Measurements from ENCODE around the gene NDUFB4.
"Not testable (repeated sequence)": the region's sequence is repeated elsewhere in the genome, so short reads cannot be mapped to it uniquely, and the experiment has no call there.

NDUFB4 gene

DNA sequence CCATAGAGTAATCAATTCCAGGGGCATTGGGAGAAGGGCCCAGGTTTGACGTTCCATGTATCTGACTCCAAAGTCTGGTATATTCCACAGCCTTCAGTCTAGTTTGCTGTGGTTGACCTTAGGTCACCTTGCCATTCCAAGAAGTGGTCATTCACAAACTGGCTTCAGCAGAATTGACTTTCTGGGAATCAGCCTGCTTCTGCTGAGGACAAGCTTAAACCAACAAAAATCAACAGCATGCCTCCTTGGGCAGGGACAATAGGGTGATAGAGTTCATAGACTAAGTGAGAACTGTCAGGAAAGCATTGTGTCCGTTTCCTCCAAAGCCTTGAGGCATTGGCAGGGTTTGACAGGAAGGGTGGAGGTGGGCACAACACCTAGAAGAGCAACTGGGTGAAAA lies 24.1 kb upstream of the NDUFB4 start:
- no peak for DNase-seq

DNA sequence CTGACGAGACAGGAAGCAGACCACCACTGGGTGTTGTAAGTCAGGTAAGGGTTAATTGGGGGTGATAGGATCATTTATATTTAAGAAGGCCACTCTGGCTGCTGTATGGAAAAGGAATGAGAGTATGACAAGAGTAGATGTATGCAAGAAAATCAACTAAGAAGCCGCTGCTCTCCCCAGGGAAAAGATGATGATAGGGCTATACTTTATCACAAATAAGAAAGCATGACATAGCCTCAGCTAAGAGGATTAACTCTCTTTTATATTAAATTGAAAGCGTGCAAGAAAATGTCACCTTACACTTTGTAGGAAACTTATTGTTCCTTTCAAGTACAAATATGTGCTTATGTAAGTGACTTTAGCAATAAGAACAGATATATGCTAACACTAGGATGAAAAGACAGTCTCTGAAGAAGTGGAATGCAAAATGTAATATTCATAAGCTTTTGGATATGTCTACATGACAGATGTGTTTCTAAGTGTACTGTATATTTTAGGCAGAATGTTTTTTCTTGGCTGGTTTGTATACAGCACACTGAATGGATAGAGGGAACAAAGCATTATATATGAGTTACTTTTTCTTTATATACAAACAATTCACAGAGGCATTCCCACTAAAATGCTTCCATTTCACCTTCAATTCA lies 8.7 kb upstream of the NDUFB4 start:
- DNase-seq: no peak

DNA sequence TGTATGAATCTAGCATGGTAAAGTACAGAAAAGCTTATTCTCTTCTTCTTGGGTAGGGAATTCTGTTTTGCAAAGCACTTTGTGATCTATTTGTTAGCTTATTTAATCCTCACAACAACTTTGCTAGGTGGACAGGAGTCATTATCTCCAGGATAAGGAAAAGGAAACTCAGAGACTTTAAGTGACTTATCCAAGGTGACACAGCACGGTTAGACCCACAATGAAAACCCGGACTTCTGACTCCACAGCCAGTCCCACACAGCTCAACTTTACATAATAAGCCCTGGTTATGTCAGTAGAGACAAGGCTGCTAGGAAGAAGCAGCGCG lies 384 bp upstream of the NDUFB4 start:
- DNase-seq: no peak

DNA sequence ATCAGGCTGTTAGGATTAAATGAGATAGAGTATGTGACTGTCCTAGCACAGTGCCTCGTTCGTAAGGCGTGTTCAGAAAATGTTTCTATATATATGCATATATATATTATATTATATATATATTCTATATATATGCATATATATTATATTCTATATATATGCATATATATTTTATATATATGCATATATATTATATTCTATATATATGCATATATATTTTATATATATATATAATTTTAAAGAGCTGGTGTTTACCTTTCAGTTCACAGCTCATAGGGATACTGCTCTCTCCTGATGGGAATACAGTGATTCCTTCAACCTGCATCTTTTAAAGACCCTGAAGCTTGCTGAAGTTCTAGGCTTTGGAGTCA lies 702 bp downstream of the NDUFB4 start:
- DNase-seq: no peak

DNA sequence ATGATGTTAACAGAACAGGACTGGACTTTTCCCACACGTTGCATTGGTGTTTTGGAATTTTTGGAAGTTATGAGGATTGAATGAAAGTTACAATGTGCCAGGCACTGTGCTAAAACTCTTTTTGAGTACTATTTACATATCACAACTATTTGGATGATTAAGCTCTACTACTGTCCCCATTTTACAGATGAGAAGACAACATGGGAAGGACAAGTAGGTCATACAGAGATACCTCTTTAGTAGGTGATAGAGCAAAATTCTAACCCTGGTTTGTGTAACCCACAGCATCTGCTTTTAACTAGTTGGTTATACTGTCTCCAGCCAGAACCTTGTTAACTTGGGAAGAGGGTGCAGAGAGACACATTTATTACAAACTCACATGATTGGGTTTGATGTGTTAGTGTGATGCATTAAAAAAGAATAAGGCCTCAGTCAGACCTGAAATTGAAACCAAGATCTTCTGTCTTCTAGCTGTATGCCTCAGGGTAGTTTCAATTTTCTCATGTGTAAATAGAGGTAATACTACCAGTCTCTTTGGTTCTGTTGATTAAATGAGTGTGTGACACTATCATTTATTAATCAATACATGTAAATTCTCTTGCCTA lies 1.4 kb downstream of the NDUFB4 start:
- no peak for DNase-seq

DNA sequence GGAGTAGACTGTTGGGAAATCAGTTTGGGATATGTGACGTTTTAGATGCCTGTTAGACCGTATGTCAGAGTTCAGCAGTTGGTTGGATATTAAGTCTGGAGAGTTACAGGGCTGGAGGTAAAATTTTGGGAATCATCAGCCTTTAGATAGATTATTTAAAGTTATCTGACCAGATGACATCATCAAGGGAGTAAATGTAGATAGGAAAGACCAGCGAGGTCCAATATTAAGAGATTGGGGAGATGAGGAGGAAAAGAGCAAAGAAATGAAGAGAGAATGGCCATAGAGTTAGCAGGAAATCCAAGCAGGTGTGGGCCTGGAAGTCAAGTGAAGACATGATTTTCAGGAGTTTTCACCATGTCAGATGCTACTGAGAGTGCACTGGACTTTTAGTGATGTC lies 3.1 kb downstream of the NDUFB4 start:
- no peak for DNase-seq

DNA sequence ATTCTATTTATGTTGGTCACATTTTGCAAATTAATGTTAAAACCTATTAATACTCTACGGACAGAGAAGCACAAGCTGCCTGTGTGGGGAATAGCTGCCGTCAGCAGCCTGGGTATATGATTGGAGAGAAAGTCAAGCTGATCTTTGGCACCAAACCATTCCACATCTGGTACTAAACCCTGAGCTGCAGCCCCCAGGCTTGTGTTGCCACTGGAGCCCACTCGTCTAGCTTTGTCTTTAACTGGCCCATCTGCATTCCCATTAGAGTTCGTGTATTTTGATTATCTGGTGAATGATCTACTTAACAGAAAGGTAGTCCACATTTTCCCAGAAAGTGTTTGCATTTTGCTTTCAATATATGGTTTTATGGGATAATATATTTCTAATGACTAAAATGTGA lies 5.4 kb downstream of the NDUFB4 start:
- DNase-seq: no peak

DNA sequence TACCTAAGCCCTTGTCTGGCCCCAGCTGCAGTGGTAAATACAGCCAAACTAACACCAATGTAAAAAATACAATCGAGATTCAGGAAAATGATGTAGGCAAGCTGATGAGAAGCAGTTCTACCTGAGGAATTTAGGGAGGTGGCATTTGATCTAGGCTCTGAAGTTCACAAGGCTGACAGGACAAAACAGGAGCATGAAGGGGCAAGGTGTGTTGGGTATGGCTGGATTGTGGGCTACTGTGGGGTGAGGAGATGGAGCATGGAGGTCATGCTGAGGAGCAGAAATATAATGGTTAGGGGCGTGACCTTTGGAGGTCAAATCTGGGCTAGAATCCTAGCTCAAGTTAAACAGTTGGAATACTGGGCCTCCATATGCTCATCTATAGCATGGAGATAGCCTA lies 6.5 kb downstream of the NDUFB4 start:
- DNase-seq: no peak

DNA sequence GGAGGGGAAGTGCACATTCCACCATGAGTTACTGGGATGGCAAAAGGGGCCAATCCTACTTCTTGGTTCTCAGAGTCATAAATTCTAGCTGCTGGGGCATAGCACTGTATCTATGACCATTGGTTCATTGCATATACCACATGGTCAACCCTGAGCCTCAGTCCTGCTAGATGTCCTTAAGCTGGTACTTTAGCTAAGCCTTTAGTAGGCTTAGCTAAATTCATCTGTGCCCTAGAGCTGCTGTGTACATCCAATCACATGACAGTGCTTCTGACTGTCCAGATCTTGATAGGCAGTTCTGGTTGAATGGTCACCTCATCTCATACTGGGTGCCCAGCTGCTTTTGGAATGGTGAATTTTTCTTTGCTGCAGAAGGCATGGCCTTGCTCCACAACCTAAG lies 8.2 kb downstream of the NDUFB4 start:
- DNase-seq: no peak

DNA sequence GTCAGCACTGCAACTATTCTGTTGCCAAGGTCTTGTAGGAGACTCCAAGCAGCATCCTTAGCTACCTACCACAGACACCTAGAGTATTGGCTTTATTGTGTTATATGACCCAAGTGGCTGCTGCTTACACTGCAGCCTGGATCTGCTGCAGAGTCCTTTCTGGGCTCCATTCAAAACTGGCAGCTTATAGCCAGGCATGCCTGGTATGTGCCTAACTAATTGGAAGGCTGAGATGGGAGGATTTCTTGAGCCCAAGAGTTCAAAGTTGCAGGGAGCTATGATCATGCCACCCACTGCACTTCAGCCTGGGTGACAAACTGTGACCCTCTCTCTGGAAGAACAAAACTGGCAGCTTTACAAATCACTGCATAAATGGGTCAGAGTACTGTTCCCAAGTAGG lies 8.6 kb downstream of the NDUFB4 start:
- no peak for DNase-seq

DNA sequence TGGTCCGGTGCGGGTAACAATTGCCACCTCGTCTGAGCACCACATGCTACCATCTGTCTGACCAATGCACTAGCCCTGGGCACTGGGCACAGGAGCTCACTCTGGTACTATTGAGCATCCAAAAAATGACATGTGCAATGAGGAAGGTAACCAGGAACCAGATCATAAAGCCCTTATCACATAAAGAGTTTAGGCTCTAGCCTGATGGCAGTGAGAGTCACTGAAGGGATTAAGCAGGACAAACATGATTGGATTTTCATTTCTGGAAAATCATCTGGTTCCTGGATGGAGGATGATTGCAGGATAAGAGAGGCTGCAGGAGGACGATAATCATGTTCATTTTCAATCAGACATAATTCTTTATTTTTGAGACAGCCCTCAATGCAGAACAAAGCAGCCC lies 12.4 kb downstream of the NDUFB4 start:
- DNase-seq: no peak

DNA sequence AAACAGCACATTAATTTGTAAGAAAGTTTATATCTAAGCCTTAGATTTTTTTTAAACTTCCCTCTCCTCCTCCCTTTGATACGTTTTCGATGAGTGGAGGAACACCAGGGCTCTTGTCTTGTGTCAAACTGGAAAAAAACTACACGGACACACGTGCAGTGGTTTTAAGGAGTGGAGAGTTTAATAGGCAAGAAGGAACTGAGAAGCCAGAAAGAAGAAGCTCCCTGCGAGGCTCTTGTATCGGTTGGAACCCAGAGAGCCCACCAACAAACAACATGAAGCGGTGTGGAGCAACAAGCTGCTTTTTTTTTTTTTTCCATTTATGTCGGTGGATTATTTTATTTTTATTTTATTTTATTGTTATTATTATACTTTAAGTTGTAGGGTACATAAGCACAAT lies 18.6 kb downstream of the NDUFB4 start:
- DNase-seq: no peak

DNA sequence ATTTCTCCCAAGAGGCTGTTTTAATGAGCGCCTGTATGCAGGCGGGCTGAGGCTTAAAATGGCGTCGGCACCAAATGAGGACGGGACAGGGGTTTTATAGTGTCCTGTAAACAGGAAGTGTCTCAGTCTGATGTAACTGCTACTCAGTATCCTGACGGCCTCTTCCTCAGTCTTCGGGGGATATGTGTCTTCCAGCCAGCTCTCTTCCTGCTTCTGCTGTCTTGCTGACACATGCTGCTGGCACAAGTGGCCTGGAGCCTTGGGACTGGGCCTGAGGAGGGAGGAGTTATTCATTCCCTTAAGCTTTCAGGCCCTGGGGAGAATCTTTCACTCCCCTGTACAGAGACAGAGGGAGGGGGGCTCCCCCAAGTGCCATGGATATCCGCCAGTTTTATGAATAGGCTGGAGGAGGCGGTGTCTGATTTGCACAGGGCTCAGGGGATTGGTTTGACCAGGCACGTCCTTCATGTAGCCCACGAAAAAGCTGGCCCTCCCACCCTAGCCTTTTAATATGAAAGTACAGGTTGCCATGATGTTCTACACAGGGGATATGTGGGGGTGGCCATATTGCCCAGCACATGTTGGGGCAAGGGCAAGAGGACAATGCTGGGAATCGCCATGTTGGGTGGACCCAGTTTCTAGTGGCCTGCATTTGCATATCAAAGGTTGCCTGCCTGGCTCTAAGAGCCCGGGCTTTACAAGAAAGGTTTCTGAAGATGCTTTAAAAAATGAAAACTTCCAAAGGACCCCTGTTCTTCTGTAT lies 19.9 kb downstream of the NDUFB4 start:
- no peak for DNase-seq

DNA sequence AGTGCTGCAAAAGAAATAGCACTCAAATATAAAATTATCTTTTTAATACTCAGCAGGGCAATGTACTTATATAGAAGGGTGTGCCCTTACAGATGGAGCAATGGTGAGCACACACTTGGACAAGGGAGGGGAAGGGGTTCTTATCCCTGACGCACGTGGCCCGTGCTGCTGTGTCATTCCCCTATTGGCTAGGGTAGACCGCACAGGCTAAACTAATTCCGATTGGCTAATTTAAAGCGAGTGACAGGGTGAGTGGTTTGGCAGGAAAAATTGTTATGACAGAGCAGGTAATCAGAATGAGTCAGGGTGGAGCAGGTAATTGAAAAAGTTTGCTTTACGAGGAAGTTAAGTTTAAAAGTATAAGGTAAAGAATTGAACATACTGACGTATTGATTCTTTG lies 20.6 kb downstream of the NDUFB4 start:
- not testable (repeated sequence) for DNase-seq

DNA sequence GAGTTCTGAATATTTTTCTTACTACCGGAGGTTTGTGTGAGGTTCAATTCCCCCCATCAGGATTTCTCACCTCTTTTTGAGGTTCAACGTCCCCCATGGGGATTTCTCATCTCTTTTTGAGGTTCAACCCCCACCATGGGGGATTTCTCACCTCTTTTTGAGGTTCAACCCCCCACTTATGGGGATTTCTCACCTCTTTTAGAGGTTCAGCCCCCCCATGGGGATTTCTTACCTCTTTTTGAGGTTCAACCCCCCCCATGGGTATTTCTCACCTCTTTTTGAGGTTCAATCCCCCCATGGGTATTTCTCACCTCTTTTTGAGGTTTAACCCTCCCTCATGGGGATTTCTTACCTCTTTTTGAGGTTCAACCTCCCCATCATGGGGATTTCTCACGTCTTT lies 26.3 kb downstream of the NDUFB4 start:
- DNase-seq: no peak

DNA sequence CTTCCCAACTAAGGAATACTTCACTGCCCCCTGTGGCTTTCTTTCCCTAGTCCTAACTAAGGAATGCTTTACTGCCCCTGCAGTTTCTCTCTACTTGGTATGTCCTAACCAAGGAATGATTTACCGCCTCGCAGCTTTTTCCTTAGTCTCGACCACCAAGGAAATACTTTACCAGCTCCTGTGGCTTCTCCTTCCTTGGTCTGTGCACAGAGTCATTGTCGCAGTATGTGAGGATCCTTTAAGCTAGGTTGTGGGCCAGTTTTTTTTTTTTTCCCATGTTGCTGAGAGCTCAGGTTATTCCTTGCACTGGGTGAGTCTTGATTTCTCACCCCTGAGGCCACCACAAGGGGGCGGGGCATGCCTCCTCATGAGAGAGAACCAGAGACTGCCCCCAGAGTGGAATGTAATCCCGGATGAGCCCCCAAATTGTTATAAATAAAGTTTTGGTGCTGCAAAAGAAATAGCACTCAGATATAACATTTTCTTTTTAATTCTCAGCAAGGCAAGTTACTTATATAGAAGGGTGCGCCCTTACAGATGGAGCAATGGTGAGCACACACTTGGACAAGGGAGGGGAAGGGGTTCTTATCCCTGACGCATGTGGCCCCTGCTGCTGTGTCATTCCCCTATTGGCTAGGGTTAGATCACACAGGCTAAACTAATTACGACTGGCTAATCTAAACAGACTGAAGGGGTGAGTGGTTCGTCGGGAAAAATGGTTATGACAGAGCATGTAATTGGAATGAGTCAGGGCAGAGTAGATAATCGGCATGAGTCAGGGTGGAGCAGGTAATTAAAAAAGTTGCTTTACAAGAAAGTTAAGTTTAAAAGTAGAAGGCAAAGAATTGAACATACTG lies 27.0 kb downstream of the NDUFB4 start:
- DNase-seq: no peak

DNA sequence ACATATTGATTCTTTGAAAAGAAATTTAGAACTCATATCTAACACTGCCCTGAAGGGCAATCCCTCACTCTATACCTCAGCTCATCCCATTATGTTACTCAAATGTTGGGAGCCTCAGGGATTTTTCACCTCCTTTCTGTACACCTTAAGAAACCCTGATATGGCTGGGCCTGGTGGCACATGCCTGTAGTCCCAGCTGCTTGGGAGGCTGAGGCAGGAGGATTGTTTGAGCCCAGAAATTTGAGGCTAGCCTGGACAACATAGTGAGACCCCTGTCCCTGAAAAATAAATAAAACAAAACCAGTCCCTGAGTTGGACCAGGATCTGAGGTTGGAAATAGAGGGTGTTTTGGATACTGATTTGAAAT lies 27.6 kb downstream of the NDUFB4 start:
- no peak for DNase-seq

DNA sequence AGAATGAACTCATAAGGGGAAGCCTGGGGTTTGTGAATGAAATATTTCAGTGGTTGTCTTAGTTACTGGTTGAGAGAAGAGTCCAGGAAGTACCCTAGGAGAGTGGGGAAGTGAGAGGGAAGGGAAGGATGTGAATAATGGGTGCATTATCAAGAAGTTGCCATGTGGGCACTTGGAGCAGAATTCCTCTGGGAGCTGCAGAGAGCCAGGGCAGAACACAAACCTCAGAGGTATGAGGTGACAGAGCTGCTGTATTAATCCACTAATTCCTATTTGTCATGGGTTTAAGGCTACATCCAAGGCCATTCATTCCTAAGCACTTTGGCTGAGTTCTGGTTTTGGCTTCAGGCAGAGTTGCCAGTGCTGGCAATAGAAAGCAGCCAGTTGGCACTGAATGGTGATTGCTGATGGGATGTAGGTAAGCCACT lies 29.0 kb downstream of the NDUFB4 start:
- DNase-seq: no peak

DNA sequence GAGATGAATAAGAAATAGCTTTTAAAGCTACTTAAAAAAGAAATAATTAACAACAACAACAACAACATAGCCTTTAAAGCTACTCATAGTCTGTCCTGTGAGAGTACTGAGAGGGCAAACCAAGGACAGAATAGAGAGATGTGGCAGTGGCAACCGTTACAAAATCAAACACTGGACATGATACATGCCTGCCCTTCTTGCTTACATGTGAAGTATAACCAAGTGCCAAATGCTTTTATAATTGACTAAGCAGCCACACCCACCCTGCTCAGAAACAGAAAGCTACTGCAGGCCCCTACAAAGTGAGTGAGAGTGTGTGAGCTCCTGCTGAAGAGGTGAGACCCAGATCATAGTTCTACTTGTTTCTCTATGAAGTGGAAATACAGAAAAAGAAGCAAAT lies 38.4 kb downstream of the NDUFB4 start:
- no peak for DNase-seq

DNA sequence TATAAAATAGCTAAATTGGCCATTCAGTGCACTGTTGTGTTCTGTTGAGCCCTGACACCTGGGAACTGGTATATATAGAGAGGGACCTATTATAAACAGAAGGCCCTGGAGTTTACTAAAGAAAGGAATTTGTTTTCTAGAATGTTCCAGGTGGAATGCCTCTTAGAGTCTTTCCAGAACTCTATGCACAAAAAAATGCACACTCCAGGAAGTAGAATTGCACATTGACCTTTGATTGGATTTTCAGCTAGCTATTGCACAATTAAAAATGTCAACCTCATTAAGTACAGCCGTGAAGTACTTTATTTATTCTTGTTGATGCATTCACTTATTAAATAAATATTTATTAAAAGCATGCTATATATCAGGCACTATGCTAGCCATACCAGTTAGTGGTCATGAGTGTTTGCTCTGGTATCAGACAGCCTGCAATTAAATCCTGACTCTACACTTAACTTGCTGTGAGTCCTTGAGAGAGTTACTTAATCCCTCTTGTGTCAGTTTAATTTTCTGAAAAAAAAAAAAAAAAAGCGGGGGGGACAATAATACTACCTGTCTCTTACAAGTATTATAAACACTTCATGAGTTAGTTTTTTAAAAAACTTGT lies 40.8 kb downstream of the NDUFB4 start:
- no peak for DNase-seq

DNA sequence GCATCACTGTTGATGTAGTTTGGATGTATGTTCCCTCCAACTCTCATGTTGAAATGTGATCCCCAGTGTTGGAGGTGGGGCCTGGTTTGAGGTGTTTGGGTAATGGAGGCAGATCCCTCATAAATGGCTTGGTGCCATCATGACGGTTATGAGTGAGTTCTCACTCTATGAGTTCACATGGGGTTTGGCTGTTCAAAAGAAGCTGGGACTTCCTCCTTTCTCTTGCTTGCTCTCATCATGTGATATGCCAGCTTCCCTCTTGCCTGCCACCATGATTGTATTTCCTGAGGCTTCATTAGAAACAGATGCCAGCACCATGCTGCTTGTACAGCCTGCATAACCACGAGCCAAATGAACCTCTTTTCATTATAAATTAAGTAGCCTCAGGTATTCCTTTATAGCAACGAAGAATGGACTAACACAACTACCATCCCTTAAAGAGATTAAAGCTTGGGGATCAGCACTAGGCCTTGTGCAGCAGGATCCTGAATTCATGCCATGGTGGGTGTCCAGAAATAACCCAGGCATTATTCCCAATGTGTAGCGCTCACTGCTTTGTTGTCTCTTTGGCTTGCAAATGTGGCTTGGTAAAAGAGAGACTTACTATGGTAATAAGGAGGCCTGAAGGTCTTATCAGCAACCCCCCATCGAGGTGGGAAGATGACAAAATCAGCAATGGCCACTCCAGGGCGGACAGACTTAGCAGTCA lies 41.9 kb downstream of the NDUFB4 start:
- no peak for DNase-seq

DNA sequence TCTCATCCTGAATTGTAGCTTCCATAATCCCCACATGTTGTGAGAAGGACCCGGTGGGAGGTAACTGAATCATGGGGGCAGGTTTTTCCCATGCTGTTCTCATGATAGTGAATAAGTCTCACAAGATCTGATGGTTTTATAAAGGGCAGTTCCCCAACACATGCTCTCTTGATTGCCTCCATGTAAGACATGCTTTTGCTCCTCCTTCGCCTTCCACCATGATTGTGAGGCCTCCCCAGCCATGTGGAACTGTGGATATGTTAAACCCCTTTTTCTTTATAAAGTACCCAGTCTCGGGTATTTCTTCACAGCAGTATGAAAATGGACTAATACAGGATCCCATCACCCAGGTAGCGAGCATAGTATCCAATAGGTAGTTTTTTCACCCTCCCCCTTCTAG lies 42.7 kb downstream of the NDUFB4 start:
- not testable (repeated sequence) for DNase-seq

DNA sequence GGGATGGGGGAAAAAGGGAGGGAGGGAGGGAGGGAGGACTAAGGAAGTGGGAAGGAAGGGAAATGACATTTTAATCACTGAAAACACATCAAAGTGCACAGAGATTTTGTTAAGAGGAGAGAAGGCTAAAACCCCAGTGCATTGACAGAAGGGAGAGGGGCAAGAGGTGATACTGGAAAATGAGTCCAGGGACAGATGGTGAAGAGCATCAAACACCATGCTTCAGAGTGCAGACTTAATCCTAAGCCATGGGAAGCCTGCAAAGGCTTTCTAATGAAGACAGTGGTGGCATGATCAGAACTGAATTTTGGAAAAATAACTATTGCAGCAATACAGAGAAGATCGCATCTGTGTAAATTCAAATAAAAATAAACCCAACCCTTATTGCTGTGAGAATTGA lies 44.1 kb downstream of the NDUFB4 start:
- DNase-seq: no peak
